DMS79 (cell line): ENCODE data around the gene CARMIL1.

ENCODE experiments used
- DNase-seq: peaks from one replicate; lab custom pipeline; 2025; lab: John Stamatoyannopoulos, UW

Gene CARMIL1

GRCh38 chr6:25511376-25511775 is 232.2 kb downstream of the CARMIL1 start:
- no peak for DNase-seq

- no peak for DNase-seq
Observed at GRCh38 chr6:25512560-25512959, 233.4 kb downstream of the CARMIL1 start.

GRCh38 chr6:25519856-25520255 is 240.7 kb downstream of the CARMIL1 start:
- no peak for DNase-seq

GRCh38 chr6:25524542-25524941 is 245.4 kb downstream of the CARMIL1 start:
- no peak for DNase-seq

- DNase-seq = no peak
Observed at GRCh38 chr6:25525078-25525477, 245.9 kb downstream of the CARMIL1 start.

- no peak for DNase-seq
Observed at GRCh38 chr6:25534942-25535631, 255.9 kb downstream of the CARMIL1 start.

- DNase-seq = no peak
Observed at GRCh38 chr6:25535632-25536225, 256.6 kb downstream of the CARMIL1 start.

- DNase-seq = no peak
Observed at GRCh38 chr6:25536781-25537180, 257.6 kb downstream of the CARMIL1 start.

- no peak for DNase-seq
Observed at GRCh38 chr6:25537349-25538018, 258.3 kb downstream of the CARMIL1 start.

DNA sequence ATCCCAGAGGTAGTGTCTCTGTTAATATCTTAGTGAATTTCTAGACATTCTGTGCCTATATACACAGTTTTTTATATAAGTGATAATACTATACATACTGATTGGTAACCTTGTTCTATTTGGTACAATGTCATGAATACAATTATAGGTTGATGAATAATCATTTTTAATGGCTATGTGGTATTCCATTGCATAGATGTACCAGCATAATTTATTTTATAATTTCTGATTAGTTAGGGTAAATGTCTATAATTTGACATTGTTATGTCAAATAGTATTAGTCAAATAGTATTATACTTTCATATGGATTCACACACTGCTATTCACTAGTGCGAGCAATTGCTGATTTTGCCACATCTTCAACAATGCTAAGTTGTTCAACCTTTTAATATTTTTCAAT is 262.1 kb downstream of the CARMIL1 start:
- no peak for DNase-seq

- no peak for DNase-seq
Observed at GRCh38 chr6:25542984-25543910, 264.1 kb downstream of the CARMIL1 start.

- DNase-seq = no peak
Observed at GRCh38 chr6:25544833-25545232, 265.7 kb downstream of the CARMIL1 start.

GRCh38 chr6:25547797-25548196 is 268.6 kb downstream of the CARMIL1 start:
- no peak for DNase-seq

GRCh38 chr6:25548451-25548850 is 269.3 kb downstream of the CARMIL1 start:
- no peak for DNase-seq

DNA sequence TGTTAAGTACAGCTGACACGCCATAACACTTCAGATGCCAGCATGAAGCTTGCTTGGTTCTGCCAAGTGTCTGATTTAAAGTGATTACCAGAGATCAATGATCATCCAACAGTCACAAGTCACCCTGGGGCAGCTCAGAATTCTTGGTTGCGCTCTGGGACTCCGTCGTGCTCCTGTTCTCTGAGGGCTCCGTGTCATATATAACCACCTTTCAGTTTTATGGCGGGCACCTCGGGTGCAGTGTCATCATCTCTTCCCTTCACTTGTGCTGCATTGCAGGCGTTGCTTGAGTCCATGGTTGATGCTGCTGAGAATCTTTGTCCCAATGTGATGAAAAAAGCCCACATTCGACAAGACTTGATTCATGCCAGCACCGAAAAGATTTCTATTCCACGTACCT is 271.5 kb downstream of the CARMIL1 start:
- DNase-seq = no peak

DNA sequence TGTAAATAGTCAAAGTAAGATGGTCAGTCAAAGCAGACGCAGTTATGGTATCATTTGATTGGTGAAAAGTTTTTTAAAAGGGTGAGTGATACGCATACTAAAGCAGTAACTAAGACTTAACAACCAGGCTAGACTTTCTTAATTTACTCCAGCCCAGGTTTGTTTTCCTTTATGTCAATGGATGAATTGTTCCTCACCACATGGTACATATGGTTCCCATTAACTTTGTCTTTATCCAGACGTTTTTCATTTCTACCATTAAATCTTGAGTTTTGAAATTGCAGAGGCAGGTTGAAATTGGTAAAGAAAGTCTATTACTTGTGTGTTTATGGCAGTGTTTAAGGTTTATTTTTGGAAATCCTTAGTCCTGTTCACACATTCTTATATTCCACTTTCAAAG is 274.3 kb downstream of the CARMIL1 start:
- DNase-seq = no peak

- no peak for DNase-seq
Observed at GRCh38 chr6:25555188-25555587, 276.0 kb downstream of the CARMIL1 start.

- DNase-seq = no peak
Observed at GRCh38 chr6:25556516-25556915, 277.3 kb downstream of the CARMIL1 start.

DNA sequence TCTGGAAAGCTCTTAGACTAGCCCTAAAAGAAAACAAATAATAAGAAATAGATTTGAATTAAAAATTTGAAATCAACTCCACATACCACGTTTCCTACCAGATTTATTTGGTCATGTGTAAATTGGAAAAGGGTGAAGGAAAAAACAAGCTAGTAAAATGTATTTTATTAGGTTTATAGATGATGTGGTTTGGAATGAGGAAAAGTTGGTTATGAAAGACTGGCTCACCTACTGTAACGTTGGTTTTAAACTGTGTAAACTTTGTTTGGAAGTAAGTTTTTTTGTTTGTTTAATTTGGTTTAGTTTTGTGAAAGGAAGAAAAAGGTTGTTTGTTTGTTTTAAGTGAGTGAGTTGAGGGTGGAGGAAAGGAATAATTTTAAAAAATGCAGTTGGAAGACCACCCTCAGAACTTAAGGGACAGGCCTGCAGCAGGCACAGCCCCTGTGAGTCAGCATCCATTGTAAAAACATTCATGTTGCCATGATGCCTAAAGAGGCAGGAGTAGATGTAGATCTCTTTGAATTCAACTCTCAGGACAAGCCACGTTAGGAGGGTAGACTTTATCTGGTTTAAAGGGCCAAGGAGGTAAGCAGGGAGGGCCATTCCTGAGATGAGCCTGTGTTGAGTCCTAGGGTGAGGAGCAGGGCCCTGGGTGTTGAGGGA is 279.1 kb downstream of the CARMIL1 start:
- no peak for DNase-seq

GRCh38 chr6:25560865-25561264 is 281.7 kb downstream of the CARMIL1 start:
- DNase-seq = no peak

DNA sequence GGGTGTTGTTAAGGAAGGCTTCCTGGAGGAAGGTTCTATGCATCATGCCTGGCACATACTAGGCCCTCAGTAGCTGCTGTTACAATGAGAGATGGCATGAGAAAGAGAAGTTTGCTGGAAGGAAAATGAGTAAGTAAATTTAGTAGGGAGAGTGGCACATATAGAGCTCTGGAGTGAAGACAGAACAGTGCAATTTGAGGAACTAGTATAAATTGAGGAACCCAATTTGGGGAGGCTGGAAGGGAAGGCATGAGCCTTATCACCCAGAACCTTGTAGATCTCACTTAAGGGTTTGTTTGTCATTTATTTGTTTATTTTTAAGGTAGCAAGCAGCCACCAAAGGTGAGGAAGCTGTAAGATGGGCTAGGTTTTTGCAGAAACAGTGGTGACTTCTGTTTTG is 285.8 kb downstream of the CARMIL1 start:
- no peak for DNase-seq

- DNase-seq = no peak
Observed at GRCh38 chr6:25570578-25570977, 291.4 kb downstream of the CARMIL1 start.
